SIG-M5 treated with dmso at 0.1 percent for 504 hours (cell line): ENCODE results near the gene STMN3.

ENCODE experiments used
- DNase-seq: peaks from one replicate; lab custom pipeline; 2025; ENCODE audit not compliant: unreplicated experiment; lab: John Stamatoyannopoulos, UW

The STMN3 gene

DNA sequence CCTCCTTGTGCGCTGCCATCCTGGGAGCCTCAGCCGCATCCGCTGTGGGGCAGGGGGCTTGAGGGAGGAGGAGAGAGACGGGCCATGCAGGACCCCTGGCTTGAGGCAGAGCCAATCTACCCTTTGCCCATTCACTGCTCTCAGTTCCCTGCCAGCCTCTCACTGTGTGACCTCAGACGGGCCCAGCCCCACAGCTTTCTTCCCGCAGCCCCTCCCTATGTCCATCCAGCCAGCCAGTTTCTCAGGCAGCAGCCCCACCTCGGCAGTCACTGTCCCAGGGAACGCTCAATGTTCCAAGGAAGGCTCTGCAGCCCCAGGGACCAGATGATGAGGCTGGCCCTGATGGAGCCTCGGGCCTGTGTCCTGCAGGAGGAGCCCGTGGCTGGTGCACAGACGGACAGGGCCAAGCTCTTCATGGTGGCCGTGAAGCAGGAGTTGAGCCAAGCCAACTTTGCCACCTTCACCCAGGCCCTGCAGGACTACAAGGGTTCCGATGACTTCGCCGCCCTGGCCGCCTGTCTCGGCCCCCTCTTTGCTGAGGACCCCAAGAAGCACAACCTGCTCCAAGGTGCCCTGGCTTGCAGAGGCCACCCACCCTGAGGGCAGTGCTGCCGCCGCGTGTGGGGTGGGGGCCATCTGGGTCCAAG is 39.3 kb upstream of the STMN3 start:
- DNase-seq = no peak

DNA sequence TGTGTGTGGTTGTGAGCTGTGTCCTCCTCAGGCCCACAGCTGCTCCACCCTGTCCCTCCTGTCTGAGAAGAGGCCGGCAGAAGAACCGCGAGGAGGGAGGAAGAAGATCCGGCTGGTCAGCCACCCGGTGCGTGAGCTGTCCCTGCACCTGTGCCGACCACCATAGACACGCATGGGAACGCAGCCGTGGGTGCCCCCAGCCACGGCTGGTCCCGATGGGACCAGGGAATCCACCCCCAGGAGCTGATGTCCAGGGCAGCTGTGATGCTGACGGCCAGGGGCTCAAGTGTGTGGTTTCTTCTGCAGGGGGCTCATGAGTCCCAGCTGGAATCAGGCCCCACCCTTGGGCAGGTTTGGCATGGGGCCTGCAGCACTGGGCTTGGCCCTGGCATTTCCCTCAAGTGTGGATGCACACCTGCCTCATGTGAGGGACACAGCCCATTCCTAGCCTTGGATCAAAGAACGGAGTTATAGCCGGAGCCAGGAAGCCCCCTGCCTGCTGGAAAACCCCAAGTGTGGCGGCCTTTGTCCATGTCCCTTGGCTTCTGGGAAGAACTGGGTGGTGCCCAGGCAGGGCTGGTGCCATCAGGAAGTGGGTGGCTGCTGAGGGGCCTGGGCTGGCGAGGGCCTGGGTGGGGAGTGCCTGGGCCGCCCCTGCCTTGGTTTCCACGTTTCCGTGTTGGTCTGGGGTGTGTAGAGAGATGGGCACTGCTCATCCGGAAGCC is 38.6 kb upstream of the STMN3 start:
- DNase-seq = no peak

DNA sequence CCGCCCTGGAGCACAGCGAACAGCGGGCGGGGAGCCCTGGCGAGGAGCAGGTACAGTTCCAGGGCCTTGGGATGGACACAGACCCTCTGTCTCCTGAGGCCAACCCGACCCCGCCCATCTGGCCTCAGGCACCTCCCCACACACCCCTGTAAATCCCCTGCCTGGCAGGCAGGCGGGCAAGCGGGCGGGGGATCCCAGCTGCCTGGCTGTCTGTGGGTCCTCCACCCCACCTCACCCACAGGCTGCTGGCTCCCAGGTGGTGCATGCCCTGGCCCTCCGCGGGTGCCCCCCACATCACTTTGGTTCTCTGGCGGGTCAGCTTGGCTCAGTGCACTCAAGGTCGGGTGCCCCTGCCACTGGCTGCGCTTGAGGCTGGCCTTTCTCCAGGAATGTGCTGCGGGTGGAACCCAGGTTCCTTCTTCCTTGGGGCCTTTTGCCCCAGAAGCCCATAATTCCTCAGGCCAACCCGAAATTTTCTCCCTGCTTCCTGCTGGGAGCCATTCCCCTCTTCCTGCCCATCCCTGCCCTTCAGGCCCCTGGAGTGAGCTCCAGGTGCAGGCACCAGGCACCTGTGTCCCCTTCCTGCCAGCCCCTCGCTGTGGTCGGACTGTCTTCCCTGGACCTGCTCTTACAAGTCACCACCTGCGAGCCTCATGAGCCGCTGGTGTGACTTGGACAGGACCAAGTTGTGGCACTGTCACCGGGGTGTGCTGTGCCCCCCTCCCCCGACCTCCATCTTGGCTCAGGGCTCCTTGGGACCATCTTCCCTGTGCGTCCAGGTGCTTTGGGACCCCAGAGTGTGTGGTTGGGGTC is 37.9 kb upstream of the STMN3 start:
- DNase-seq = no peak

DNA sequence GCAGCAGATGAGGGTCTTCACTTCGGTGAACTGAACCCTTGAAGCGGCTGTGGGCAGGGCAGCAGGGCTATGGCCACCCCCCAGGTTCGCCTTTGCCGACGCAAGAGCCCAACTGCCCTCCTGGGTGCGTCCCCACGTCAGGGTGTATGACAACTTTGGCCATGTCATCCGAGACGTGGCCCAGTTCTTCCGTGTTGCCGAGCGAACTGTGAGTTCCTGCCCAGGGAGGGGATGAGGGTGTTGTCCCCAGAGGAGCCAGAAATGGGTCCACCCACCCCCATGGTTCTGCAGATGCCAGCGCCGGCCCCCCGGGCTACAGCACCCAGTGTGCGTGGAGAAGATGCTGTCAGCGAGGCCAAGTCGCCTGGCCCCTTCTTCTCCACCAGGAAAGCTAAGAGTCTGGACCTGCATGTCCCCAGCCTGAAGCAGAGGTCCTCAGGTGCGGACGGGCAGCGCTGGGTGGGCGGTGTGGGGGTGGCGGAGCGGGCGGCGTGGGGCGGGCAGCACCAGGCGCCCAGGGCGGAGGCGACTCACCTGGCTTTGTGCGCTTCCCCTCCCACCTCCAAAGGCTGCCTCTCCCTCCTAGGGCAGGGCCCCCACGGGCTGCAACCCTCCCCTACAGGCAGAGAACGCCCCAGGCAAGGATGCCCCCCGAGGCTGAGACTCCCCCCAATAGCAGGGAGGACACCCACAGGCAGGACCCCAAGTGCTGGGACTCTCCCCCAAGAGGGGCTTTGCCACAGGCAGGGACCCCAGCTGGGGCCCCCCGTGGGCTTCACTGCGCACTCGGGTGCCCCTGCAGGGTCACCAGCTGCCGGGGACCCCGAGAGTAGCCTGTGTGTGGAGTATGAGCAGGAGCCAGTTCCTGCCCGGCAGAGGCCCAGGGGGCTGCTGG is 37.0 kb upstream of the STMN3 start:
- DNase-seq = no peak

DNA sequence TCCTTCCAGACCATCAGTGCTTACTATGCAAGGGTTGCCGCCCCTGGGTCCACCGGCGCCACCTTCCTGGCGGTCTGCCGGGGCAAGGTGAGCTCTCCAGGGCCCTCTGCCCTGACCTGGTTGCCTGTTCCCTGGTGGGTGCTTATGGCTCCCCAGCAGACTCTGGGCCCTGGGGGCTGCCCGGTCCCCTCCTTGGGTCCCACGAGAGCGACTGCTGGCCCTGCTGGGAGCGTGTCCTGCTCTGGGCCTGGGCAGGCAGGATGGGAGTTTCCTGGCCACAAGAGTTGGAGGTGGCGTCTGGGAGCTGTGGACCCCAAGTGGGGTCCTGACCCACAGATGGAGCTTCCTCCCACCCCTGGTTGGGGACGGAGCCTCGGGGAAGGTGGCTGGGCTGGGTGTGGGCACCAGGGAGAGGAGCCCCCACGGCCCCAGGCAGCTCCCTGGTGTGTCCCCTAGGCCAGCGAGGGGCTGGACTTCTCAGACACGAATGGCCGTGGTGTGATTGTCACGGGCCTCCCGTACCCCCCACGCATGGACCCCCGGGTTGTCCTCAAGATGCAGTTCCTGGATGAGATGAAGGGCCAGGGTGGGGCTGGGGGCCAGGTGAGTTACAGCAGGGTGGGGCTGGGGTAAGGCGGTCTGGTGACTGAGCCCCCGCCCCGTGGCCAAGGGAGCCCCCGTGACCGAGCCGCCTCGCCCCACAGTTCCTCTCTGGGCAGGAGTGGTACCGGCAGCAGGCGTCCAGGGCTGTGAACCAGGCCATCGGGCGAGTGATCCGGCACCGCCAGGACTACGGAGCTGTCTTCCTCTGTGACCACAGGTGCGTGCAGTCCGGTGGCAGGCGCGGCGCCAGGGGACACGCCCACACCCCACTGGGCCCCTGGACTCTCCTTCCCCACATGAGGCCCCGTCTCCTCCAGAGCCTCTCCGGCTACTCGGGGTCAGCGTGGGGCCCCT is 36.1 kb upstream of the STMN3 start:
- no peak for DNase-seq

DNA sequence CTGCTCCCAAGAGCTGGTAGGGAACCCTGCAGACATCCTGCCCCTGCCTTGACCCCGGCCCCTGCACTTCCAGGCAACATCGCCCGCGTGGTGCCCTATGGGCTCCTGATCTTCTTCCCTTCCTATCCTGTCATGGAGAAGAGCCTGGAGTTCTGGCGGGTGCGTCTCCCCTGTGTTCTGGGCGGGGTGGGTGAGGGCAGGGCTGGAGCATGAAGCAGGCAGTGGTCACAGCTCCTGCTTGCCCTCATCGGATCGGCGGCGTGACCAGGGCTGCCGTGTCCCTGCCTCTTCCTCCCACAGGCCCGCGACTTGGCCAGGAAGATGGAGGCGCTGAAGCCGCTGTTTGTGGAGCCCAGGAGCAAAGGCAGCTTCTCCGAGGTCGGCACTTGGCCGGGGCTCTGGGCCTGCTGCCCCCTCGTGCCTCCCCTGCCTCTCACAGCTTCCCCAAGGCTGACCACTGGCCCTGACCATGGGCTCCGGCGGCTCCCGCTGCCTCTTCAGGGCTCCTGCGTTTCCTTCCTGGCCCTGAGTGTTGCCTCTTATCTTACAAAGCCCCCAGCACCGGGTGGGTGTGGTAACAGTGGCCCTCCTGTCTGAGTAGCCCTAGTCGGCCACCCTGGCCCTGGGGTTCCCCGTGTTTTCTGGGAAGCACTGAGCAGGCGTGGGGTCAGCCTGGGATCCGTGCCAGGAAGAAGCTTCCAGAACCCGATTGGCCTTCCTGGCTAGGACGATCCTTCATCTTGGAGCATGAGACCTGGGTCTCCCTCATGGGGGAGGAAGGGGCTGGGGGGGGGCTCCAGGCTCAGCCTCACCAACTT is 35.2 kb upstream of the STMN3 start:
- DNase-seq = no peak

DNA sequence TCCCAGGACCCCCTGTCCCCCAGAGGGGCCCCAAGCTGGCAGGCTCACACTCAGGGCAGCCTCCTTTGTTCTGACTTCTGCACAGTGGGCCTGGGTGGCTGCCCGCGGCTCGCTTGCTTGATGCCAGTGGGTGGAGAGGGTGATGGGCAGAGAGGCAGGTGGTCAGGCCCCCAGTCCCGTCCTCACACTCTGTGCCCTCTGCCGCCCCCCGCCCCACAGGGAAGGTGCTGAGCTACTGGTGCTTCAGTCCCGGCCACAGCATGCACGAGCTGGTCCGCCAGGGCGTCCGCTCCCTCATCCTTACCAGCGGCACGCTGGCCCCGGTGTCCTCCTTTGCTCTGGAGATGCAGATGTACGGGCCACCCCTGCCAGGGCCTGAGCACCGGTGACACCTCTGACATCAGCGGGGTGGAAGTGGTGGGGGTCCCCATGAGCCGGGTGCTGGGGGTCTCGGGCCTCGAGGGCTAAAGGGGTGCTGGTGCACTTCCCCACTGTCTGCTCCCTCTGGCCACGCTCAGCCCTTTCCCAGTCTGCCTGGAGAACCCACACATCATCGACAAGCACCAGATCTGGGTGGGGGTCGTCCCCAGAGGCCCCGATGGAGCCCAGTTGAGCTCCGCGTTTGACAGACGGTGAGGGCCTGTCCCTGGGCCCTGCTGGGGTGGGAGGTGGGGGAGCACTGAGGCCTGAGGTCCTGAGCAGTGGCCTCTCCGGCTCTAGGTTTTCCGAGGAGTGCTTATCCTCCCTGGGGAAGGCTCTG is 34.4 kb upstream of the STMN3 start:
- DNase-seq = no peak

DNA sequence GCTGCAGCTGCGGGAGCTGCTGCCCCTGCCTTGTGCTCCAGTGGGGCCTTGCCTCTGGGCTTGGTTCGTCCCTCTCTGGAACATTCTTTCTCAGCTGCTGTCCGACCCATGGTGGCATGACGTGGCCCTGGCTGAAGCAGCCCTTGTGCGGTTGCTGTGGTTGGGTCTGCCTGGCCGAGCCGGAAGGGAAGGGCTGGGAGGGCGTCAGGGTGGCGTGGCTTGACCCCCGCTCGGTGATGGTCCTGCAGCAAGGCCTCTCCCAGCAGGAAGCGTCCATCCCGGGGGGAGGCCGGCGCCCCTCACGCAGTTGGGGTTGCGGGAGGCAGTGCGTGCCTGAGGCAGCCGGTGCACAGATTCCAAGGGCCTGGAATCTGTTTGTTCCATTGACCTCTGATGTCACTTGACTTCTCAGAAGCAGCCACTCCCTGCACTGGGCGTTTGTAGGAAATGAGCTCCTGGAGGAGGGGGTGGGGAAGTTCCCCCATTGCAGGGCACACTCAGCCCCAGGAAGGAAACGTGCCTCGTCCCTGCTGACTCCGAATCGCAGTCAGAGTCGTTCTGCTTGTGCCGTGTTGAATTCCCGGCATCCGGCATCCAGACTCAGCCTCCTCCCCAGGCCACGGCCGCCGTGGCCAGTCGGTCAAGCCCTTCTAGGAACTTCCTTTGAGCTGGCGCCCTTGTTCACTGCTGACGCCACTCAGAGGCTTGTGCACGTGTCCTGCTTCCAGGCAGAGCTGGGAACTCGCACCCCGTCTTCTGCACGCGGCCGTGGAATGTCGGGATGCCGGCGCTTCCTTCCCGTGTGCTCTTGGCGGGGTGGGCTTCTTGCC is 33.5 kb upstream of the STMN3 start:
- no peak for DNase-seq

DNA sequence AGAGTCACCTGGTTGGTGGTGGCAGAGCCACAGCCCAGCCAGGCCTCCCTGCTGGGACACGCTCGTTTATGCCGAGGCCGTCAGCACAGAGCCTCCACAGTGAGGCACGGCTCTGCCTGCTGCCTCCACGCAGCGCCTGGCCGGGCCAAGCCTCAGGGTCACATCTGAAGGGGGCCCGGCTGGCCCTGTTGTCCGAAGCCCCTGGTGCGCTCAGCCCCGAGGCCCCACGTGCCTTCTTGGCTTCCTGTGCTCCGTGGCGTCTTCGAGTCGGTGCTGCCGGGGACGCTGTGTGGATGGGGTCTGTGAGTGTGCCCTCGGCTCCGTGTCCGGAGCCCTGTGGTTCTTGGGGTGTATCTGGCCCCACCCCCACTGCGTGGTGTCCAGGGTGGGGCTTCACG is 32.9 kb upstream of the STMN3 start:
- DNase-seq = no peak

DNA sequence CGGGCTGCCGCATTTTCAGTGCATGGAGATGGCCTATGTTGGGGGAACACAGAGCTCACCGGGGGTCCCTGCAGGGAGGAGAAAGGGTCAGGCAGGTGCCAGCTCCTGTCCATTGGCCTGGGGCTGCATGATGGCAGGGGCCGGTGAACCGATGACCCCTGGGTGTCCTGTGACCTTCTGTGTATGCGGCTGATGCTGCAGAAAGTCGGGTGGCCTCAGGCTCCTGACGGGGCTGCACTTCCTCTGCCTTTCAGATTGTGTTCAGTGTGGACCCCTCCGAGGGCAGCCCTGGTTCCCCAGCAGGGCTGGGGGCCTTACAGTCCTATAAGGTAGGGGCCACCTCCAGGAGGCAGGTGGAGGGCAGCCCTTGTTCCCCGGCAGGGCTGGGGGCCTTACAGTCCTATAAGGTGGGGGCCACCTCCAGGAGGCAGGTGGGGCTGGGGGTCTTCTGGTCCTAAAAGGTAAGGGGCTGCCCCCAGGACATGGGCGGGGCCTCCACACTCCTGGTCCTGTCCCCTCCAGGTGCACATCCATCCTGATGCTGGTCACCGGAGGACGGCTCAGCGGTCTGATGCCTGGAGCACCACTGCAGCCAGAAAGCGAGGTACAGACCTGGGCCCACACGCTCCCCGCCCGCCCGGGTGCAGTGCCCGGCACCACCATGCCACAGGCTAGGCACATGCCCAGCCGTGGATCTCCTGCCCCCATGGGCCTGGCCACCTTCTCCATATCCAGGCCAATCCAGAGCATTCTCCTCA is 32.2 kb upstream of the STMN3 start:
- no peak for DNase-seq

DNA sequence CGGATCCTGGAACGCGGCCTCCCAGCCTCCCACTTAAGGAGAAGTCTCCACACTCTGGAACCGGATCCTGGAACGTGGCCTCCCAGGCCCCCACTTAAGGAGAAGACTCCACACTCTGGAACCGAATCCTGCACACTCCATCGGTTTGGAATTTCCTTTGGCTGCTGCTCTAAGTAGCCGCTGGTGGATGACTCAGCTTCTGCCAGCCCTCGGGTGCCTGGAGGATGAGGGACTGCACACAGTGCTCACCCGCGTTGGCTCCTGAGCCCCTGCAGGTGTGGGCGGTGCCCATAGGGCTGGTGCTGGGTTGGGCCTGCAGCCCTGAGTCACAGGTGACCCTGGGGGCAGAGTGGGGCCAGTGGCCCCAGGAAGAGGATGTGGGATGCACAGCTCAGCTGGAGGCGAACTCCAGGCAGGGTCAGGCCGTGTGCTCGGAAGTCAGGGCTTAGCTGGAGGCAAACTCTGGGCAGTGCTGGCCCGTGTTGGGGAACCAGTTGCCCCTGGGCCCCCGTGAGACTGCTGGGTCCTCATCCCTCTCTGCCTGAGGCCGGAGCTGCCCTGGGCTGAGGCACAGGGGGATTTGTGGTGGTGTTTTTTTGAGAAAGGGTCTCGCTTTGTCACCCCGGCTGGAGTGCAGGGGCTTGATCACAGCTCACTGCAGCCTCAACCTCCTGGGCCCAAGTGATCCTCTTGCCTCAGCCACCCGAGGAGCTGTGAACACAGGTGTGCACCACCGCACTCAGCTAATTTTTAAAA is 29.3 kb upstream of the STMN3 start:
- DNase-seq = peak; percentile 84

DNA sequence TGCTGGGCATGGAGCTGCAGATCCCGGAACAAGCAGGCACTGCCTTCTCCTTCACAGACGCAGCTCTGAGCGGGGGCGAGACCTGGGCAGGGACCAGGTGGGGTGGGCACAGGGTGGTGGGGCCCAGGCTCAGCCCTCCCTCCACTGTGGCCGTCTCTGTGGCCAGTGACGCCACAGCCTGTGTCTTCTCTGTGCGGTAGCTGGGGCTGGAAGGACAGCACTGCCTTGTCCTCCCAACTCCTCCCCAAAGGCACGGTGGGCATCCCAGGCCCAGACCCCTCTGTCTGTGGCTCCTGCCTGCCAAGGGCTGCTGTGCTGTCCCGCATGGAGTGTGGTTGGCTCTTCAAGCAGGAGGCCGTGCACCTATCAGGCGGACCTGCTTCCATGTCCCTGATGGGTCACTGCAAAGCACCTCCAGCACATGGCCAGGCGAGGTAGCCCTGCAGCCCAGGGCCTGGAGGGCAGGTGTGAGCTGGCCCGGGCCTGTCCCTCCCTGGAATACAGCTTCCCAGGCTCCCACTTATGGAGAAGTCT is 28.5 kb upstream of the STMN3 start:
- DNase-seq = no peak

DNA sequence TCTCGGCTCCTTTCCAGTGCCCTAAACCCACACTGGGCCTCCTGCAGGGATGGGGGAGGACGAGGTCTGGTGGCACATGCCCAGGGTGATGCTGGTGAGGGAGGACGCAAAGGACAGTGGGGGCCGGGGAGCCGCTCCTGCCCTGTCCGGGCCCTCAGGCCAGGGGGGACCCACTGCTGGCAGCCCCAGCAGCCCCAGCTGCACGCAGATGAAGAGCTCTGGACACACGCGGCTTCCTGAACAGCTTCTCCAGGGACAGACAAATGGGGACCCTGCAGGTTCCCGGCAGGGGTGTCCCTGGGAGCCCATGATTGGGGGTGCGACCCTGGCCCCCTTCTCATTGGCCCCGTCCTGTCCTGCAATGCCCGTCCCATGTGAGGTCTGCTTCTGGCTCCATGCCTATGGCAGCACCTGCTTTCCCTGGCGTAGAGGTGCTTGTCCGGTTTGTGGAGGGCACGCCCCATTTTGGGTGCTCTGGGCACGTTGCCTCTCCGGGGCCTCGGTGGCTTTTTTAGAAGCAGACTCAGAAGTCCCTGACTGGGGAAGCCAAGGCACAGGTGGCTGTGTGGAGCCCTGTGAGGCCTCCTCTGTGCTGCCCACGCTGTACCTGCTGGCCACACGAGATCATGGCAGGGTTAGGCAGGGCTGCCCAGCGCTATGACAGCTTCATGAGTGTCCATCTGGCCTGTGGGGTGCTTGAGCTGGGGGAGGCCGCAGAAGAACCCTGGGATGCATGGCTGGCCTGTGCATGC is 27.8 kb upstream of the STMN3 start:
- DNase-seq = no peak

DNA sequence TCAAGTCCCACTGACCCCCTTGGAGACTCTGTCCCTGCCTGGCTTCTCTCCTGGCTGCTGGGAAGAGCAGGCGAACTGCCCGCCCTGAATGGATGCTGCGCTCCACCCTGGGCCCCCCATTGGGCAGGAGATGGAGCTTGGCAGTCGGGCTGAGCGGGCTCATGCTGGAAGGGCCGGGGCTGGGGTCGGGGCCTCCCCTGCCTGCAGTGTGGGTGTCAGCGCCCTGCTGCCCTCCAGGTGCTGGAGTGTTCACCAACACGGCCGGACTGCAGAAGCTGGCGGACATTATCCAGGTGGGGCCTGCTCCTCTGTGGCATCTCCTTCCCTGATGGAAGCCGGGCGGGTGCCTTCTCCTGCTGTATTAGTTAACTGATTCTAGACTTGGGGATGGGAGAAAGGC is 27.2 kb upstream of the STMN3 start:
- DNase-seq = no peak

DNA sequence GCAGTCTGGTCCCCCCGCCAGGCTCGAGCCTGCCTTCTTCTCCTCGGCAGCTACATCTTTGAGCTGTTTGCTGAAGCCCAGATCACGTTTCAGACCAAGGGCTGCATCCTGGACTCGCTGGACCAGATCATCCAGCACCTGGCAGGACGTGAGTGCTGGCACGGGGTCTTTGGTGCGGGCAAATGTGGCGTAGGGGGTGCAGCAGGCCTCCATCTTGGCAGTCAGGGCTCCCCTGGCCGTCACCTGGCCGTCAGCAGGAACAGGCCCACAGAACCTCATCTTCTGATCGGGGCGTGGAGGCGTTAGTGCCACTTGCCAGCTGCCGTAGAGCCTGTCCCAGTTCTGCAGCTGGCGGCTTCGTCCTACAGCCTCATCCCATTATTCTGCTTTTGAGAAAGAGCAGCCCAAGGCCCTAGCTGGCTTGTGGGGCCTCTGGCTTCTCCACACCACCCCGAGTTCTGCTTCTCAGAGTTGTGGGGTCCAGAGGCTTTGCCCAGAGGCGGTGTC is 26.6 kb upstream of the STMN3 start:
- DNase-seq = no peak
